Progenitor cell of endocrine pancreas (in vitro differentiated cells): ENCODE data around the gene RNF138. TPM values are rescaled to one million over a fixed set of nuclear protein-coding genes. Genes with fewer than 3 reads are reported as not detected.

Experiments
- DNase-seq: peaks from one replicate; pipeline ENCODE4 v3.0.0; 2021; ENCODE audit warnings: low spot score; ENCODE audit not compliant: unreplicated experiment
- H3K27ac Mint-ChIP-seq: 2 replicates; pipeline ENCODE4 v1.8.0; 2021; ENCODE audit warnings: mild to moderate bottlenecking, moderate library complexity, mixed read lengths
- H3K27me3 Mint-ChIP-seq: 2 replicates; pipeline ENCODE4 v1.8.0; 2021; ENCODE audit warnings: mixed read lengths
- H3K36me3 Mint-ChIP-seq: 2 replicates; pipeline ENCODE4 v1.8.0; 2022; ENCODE audit warnings: mixed read lengths; ENCODE audit not compliant: insufficient read depth
- H3K4me1 Mint-ChIP-seq: 2 replicates; pipeline ENCODE4 v1.8.0; 2021; ENCODE audit warnings: low read depth, mixed read lengths
- H3K4me3 Mint-ChIP-seq: 2 replicates; pipeline ENCODE4 v1.8.0; 2021; ENCODE audit warnings: low read depth, mild to moderate bottlenecking, moderate library complexity, mixed read lengths
- H3K9me3 Mint-ChIP-seq: 2 replicates; pipeline ENCODE4 v1.8.0; 2021; ENCODE audit warnings: low read depth, mixed read lengths
- CTCF ChIP-seq: fragments of 200-600 bp; sonication (generic); IDR thresholded peaks from one replicate; pipeline ENCODE4 v1.5.0; 2021; ENCODE audit warnings: antibody characterized with exemption, mild to moderate bottlenecking; ENCODE audit not compliant: unreplicated experiment
- total RNA-seq: library from RNA; stranded (reverse); gene quantifications from 2 replicates; pipeline ENCODE4 v1.2.1, GENCODE V29; 2021

The RNF138 gene
- total RNA-seq, 1 donor from 2014 or later, result 48.2 TPM

GRCh38 chr18:32138332-32138982 is 46.8 kb downstream of the RNF138 start:
- no peak for DNase-seq
- Mint-ChIP-seq H3K36me3 (peaks cover 3% of the 10 kb centered on the region), H3K9me3 (peaks cover 4% of the 10 kb centered on the region), H3K4me3 (no peak overlapping the region), H3K27me3 (no peaks in the 10 kb centered on the region), H3K4me1 (peaks cover 1% of the 10 kb centered on the region), H3K27ac (no peak overlapping the region)
- TF ChIP-seq CTCF, result no peak

GRCh38 chr18:32139835-32140283 is 48.2 kb downstream of the RNF138 start:
- peaks cover 2% of the 10 kb centered on the region for H3K36me3 Mint-ChIP-seq
- peaks cover 4% of the 10 kb centered on the region for H3K9me3 Mint-ChIP-seq
- H3K27ac Mint-ChIP-seq, result no peak overlapping the region
- H3K4me1 Mint-ChIP-seq, result peaks cover 1% of the 10 kb centered on the region
- no peak for DNase-seq
- H3K27me3 Mint-ChIP-seq, result no peaks in the 10 kb centered on the region
- TF ChIP-seq CTCF, result no peak
- no peak overlapping the region for H3K4me3 Mint-ChIP-seq

DNA sequence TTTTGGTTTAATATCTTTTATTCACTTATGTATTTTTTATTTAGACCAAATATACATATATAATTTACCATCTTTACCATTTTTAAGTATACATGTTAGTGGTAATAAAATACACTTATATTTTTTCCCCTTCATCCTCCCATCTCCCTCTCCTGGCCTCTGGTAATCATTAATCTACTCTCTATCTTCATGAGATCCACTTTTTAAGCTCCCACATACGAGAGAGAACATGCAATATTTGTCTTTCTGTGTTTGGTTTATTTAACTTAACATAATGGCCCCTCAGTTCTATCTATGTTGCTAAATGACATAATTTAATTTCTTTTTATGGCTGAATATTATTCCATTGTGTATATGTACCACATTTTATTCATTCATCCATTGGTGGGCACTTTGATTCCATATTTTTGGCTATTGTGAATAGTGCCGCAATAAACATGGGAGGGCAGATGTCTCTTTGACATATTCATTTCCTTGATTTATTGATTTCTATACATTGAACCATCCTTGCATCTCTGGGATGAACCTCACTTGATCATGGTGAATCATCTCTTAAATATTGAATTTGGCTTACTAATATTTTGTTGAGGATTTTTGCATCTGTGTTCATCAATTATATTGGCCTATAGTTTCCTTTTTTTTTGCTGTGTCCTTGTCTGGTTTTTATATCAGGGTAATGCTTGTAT is 56.7 kb downstream of the RNF138 start:
- no peak overlapping the region for H3K4me3 Mint-ChIP-seq

GRCh38 chr18:32152705-32153448 is 61.2 kb downstream of the RNF138 start:
- H3K27ac Mint-ChIP-seq, result no peak overlapping the region

More for the DNA sequence above, 56.7 kb downstream of the RNF138 start:
- Mint-ChIP-seq H3K4me1 (no peaks in the 10 kb centered on the region), H3K27ac (no peak overlapping the region), H3K27me3 (no peaks in the 10 kb centered on the region), H3K9me3 (peaks cover 22% of the 10 kb centered on the region), H3K36me3 (no peaks in the 10 kb centered on the region)
- DNase-seq, result no peak
- no peak for TF ChIP-seq CTCF

More at GRCh38 chr18:32152705-32153448, 61.2 kb downstream of the RNF138 start:
- Mint-ChIP-seq H3K4me3 (no peak overlapping the region), H3K36me3 (no peaks in the 10 kb centered on the region), H3K9me3 (peaks cover 22% of the 10 kb centered on the region), H3K4me1 (no peaks in the 10 kb centered on the region), H3K27me3 (peaks cover 3% of the 10 kb centered on the region)
- TF ChIP-seq CTCF, result no peak
- DNase-seq, result no peak
